HL-60 (cell line): ENCODE results near the gene FSIP1.

Experiments
- DNase-seq, 2 experiments: peaks; one replicate each; pipeline ENCODE4 v3.0.0-alpha.2; 2010 to 2020; ENCODE audit warnings: low read depth in 1 of 2, low spot score in 1 of 2
- H3K27ac ChIP-seq: fragments of 250-450 bp; sonication (Bioruptor Pico); replicated peaks from 2 replicates; pipeline ENCODE4 v1.5.1; 2020; ENCODE audit warnings: mild to moderate bottlenecking, moderate library complexity
- H3K27me3 ChIP-seq: fragments of 250-450 bp; sonication (Bioruptor Pico); 2 replicates; pipeline ENCODE4 v1.5.1; 2021; ENCODE audit warnings: mild to moderate bottlenecking, moderate library complexity; ENCODE audit not compliant: insufficient read depth, poor library complexity, severe bottlenecking
- H3K4me3 ChIP-seq: replicated peaks from 2 replicates; pipeline ENCODE4 v1.5.1; 2011; ENCODE audit warnings: mild to moderate bottlenecking, control low read depth, low read length; ENCODE audit not compliant: insufficient read depth
- CTCF ChIP-seq: IDR thresholded peaks from one replicate; pipeline ENCODE4 v1.5.1; 2011; ENCODE audit warnings: low read length, control low read depth, inconsistent platforms; ENCODE audit not compliant: insufficient read depth
- GABPA ChIP-seq: IDR thresholded peaks from 2 replicates; pipeline ENCODE4 v1.6.1; 2012; ENCODE audit warnings: low read depth
- POLR2AphosphoS5 ChIP-seq: IDR thresholded peaks from 2 replicates; pipeline ENCODE4 v1.6.1; 2012; ENCODE audit warnings: low read depth
- REST ChIP-seq: IDR thresholded peaks from 2 replicates; pipeline ENCODE4 v1.6.1; 2012; ENCODE audit warnings: low read depth; ENCODE audit not compliant: insufficient replicate concordance
- SPI1 ChIP-seq: IDR thresholded peaks from 2 replicates; pipeline ENCODE4 v1.6.1; 2012; ENCODE audit warnings: low read depth, mild to moderate bottlenecking, borderline replicate concordance

FSIP1 gene

GRCh38 chr15:39752246-39752645 lies 30.4 kb downstream of the FSIP1 start:
- TF ChIP-seq GABPA (no peak), SPI1 (no peak), POLR2AphosphoS5 (no peak), REST (no peak), CTCF (no peak)
- no peak for DNase-seq
- Histone ChIP-seq H3K27ac (no peak overlapping the region), H3K27me3 (no peaks in the 10 kb centered on the region), H3K4me3 (no peak overlapping the region)

- TF ChIP-seq SPI1 = no peak
- no peak for TF ChIP-seq POLR2AphosphoS5
- TF ChIP-seq CTCF = no peak
- no peak for TF ChIP-seq REST
- no peak for TF ChIP-seq GABPA
- H3K27ac ChIP-seq = no peak overlapping the region
These were observed 34.4 kb downstream of the FSIP1 start for GRCh38 chr15:39748276-39748675.

GRCh38 chr15:39747326-39747725 lies 35.3 kb downstream of the FSIP1 start:
- TF ChIP-seq SPI1 (no peak), GABPA (no peak), POLR2AphosphoS5 (no peak), REST (no peak), CTCF (no peak)
- Histone ChIP-seq H3K27ac (no peak overlapping the region), H3K4me3 (no peak overlapping the region), H3K27me3 (no peaks in the 10 kb centered on the region)
- no peak for DNase-seq

More at GRCh38 chr15:39748276-39748675, 34.4 kb downstream of the FSIP1 start:
- Histone ChIP-seq H3K4me3 (no peak overlapping the region), H3K27me3 (no peaks in the 10 kb centered on the region)
- no peak for DNase-seq
